GM19438 (cell line): Measurements from ENCODE around the gene UTP3.
"Not testable (repeated sequence)": the region's sequence is repeated elsewhere in the genome, so short reads cannot be mapped to it uniquely, and the experiment has no call there.

Experiments used
- ATAC-seq: cut with Tn5 transposase; IDR thresholded peaks from one replicate; pipeline ENCODE4 v1.9.1; 2021; ENCODE audit warnings: low read depth; ENCODE audit not compliant: unreplicated experiment

Gene UTP3

GRCh38 chr4:70681704-70682103 lies 6.6 kb upstream of the UTP3 start:
- no peak for ATAC-seq

- not testable (repeated sequence) for ATAC-seq
Observed at GRCh38 chr4:70682142-70682541, 6.2 kb upstream of the UTP3 start.

- ATAC-seq = peak; percentile 0
Observed at GRCh38 chr4:70687392-70687791, 940 bp upstream of the UTP3 start.

DNA sequence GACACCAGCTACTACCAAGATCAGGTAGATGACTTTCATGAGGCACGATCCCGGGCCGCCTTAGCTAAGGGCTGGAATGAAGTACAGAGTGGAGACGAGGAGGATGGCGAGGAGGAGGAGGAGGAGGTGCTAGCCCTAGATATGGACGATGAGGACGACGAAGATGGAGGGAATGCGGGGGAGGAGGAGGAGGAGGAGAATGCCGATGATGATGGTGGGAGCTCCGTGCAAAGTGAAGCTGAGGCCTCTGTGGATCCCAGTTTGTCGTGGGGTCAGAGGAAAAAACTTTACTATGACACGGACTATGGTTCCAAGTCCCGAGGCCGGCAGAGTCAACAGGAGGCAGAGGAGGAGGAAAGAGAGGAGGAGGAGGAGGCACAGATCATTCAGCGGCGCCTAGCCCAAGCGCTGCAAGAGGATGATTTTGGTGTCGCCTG lies 481 bp downstream of the UTP3 start:
- peak; percentile 8 for ATAC-seq

- no peak for ATAC-seq
Observed at GRCh38 chr4:70691661-70692060, 3.3 kb downstream of the UTP3 start.

DNA sequence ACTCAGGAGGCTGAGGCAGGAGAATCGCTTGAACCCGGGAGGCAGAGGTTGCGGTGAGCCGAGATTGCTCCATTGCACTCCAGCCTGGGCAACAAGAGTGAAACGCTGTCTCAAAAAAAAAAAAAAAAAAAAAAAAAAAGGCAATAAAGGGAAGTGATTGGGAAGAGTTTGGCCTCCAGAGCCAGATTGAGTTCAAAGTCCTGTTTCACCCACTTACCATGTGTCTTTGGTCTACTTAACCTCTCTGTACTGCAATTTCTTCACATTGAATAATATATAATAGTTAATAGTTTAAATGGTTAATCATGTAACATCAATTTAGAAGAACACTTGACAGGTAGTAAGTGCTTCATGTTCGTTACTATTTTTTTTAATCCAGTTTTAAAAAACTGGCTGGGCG lies 6.3 kb downstream of the UTP3 start:
- ATAC-seq = not testable (repeated sequence)

DNA sequence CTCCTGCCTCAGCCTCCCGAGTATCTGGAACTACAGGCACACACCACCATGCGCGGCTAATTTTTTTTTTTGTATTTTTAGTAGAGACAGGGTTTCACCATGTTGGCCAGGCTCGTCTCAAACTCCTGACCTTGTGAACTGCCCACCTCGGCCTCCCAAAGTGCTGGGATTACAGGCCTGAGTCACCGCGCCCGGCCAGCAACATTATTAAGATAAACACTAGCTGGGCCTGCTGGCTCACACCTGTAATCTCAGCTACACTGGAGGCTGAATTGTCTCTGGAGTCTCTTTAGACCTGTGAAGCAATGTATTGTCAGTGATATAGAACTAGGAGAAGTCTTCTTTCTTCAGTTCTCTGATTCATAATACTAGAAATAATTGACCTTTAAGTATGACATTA lies 10.1 kb downstream of the UTP3 start:
- ATAC-seq = not testable (repeated sequence)

GRCh38 chr4:70700712-70701111 lies 12.4 kb downstream of the UTP3 start:
- ATAC-seq = no peak

DNA sequence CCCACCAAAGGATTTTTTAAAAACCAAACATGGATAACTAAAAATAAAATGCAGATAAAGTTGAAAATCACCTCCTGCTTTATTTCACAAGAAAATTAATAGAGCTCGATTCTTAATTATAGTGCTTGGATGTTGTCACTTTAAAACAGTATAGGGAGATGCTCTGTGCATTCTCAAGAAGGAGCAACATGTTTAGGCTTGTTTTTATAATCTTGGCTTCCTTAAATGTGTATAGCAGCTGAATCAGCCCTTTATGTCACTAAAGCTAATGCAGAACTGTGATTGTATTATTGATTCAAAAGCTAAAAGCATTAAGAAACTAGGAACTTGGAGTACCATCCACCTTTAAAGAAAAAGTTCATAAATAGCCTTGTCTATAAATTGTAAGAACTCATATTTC lies 12.9 kb downstream of the UTP3 start:
- no peak for ATAC-seq

DNA sequence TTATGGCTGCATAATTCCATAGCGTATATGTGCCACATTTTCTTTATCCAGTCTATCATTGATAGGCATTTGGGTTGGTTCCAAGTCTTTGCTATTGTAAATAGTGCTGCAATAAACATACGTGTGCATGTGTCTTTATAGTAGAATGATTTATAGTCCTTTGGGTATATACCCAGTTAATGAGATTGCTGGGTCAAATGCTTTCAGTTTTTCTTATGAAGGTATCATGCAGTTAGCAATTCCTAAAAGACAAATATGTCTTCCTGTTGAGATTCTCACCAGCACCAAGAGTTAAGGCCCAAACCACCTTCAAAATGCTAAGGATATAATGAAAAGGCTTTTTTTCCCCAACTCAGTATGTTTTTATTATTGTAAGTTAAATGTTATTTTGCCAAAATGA lies 14.3 kb downstream of the UTP3 start:
- not testable (repeated sequence) for ATAC-seq

DNA sequence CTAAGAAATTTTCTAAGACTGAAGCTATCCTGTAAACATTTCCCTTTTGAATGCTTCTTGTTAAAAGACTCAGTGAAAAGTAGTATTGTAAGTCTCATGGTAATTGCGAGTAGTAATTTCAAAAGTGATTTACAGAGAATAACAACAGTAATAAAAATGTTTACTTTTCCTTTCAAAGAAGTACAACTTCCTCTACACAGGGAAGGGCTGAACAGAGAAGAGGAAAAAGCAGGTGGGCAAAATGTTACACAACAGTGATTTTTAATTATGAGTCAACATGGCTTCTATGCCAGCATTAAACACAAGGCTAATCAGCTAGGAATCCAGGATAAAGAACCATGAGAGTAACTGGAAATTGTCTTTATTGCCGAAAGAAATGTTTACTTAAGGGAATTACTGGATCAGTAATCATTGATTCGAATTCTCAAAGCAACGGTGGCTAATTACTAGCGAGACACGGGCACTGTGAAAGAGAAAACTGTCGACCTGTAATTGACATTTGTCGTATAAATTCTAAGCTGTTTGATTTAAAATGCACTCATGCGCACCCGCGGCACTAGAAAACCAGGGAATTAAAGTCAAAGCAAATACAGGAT lies 15.4 kb downstream of the UTP3 start:
- ATAC-seq = no peak

- ATAC-seq = peak; percentile 53
Observed at GRCh38 chr4:70704215-70704930, 16.0 kb downstream of the UTP3 start.

DNA sequence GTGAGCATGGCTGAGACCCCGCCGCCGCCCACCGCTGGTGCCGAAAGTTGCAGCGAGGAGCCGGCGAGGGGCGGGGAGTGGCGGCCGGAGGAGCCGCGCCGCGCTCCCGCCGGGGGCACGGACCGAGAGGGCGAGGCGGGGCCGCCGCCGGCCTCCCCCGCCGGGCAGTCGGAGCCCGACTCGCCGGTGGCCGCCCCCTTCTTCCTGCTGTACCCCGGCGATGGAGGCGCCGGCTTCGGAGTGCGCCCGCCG lies 16.5 kb downstream of the UTP3 start:
- peak; percentile 38 for ATAC-seq

GRCh38 chr4:70705183-70706043 lies 17.1 kb downstream of the UTP3 start:
- ATAC-seq = peak; percentile 61

- no peak for ATAC-seq
Observed at GRCh38 chr4:70706044-70706461, 17.7 kb downstream of the UTP3 start.

DNA sequence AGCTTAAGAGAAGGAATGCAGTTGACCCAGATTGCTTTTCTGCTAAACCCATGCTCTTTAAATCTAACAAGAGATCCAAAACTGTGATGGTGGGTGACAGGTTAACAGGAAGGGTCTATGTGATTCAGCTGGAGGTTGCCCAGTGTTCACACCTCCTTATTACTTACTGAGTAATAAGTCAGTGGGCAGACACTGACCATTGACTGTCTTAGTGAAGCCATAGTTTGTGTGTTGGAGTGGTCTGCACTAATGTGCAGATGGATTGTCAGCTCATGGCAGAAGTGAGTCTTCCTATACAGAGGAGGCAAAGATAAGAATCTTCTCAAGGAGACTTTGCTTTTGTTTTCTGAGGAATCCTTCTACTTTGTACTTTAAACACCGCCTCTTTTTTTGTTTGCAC lies 18.2 kb downstream of the UTP3 start:
- ATAC-seq = no peak

GRCh38 chr4:70709611-70710205 lies 21.4 kb downstream of the UTP3 start:
- no peak for ATAC-seq

DNA sequence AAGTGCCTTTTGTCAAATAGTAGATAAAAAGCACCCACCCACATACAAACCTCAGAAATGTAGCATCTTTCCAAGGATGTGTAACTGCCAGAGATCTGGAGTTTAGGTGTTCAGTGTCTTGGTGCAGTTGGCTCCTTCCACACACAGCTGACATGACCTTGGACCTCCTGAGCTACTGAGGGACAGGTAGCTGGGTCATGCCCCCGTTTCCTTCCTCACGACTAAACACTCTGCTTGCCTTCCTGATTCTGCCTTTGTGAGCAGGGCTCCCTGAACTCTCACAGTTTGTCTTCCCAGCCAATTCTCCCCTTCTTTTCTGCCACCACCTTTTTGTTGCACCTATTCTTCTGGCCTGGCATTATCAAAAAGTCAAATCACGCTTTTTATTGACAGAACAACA lies 23.3 kb downstream of the UTP3 start:
- ATAC-seq = no peak

GRCh38 chr4:70712150-70712549 lies 23.8 kb downstream of the UTP3 start:
- no peak for ATAC-seq

DNA sequence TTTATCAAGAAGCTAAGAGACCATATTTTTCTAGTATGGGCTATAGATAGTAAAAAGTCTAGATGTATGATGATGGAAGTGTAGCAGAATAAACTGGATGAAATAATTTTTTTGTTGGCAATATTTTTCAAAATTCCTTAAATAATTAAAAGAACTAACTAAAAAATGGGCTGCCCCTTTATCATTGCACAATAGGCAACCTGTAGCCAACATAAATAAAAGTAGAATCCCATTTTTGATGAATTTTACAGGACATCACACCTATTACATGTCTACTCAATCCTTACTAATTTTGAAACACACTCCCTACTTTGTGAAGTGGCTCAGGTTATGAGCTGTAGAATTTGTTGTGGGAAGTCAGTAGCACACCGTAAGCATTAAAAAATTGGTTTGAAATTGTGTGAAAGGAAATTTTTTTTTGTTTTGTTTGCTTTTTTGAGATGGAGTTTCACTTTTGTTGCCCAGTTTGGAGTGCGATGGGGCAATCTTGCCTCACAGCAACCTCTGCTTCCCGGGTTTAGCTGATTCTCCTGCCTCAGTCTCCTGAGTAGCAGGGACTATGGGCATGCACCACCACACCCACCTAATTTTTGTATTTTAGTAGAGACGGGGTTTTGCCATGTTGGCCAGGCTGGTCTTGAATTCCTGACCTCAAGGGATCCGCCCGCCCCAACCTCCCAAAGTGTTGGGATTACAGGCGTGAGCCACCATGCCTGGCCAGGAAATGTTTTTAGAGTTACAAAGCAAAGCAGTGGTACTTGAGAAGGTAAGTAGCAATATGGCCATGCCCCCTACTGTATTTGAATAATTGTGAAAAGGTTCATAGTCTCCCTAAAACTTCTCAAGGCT lies 24.5 kb downstream of the UTP3 start:
- no peak for ATAC-seq
